ENCODE results near the gene BNIP2.
"Not testable (repeated sequence)": the region's sequence is repeated elsewhere in the genome, so short reads cannot be mapped to it uniquely, and the experiment has no call there.

BNIP2 gene

GRCh38 chr15:59687836-59688235 is 1.3 kb downstream of the BNIP2 start:
- peak; percentile 79 for DNase-seq

GRCh38 chr15:59686389-59686788 is 2.7 kb downstream of the BNIP2 start:
- DNase-seq: peak; percentile 58

- peak; percentile 69 for DNase-seq
Observed at GRCh38 chr15:59685737-59686297, 3.3 kb downstream of the BNIP2 start.

GRCh38 chr15:59680870-59681269 is 8.2 kb downstream of the BNIP2 start:
- DNase-seq: no peak

- no peak for DNase-seq
Observed at GRCh38 chr15:59680346-59680745, 8.8 kb downstream of the BNIP2 start.

GRCh38 chr15:59678620-59679019 is 10.5 kb downstream of the BNIP2 start:
- no peak for DNase-seq

GRCh38 chr15:59678172-59678571 is 10.9 kb downstream of the BNIP2 start:
- DNase-seq: no peak

- no peak for DNase-seq
Observed at GRCh38 chr15:59676565-59676964, 12.6 kb downstream of the BNIP2 start.

- no peak for DNase-seq
Observed at GRCh38 chr15:59674361-59674877, 14.7 kb downstream of the BNIP2 start.

GRCh38 chr15:59668556-59668955 is 20.6 kb downstream of the BNIP2 start:
- no peak for DNase-seq

- no peak for DNase-seq
Observed at GRCh38 chr15:59662260-59662659, 26.9 kb downstream of the BNIP2 start.

GRCh38 chr15:59659366-59659765 is 29.8 kb downstream of the BNIP2 start:
- DNase-seq: no peak

- no peak for DNase-seq
Observed at GRCh38 chr15:59657635-59658125, 31.4 kb downstream of the BNIP2 start.

GRCh38 chr15:59656897-59657634 is 32.1 kb downstream of the BNIP2 start, which contains the start of gene GTF2A2:
Gene GTF2A2, minus strand, starts transcription at chr15:59657515. Its CDS starts 5,238 bp downstream, at chr15:59652277.
- DNase-seq: peak; percentile 98

GRCh38 chr15:59654046-59654445 is 35.1 kb downstream of the BNIP2 start:
- no peak for DNase-seq

GRCh38 chr15:59649603-59650002 is 39.5 kb downstream of the BNIP2 start:
- no peak for DNase-seq

GRCh38 chr15:59647085-59647484 is 42.0 kb downstream of the BNIP2 start:
- no peak for DNase-seq

GRCh38 chr15:59646277-59646676 is 42.8 kb downstream of the BNIP2 start:
- no peak for DNase-seq

GRCh38 chr15:59645812-59646211 is 43.3 kb downstream of the BNIP2 start:
- DNase-seq: not testable (repeated sequence)

- no peak for DNase-seq
Observed at GRCh38 chr15:59644756-59645155, 44.4 kb downstream of the BNIP2 start.

GRCh38 chr15:59642351-59642750 is 46.8 kb downstream of the BNIP2 start:
- DNase-seq: peak; percentile 14

GRCh38 chr15:59637507-59637906 is 51.6 kb downstream of the BNIP2 start:
- DNase-seq: not testable (repeated sequence)

- DNase-seq: no peak
Observed at GRCh38 chr15:59636184-59636583, 52.9 kb downstream of the BNIP2 start.

- DNase-seq: peak; percentile 19
Observed at GRCh38 chr15:59632714-59633113, 56.4 kb downstream of the BNIP2 start.

Data from hematopoietic multipotent progenitor cell treated with erythropoietin and hydrocortisone succinate and interleukin-3 and kit ligand, for 6 days (in vitro differentiated cells).